ENCODE measurements around the gene APOBR. TPM values are rescaled to one million over a fixed set of nuclear protein-coding genes. Genes with fewer than 3 reads are reported as not detected.
"Not testable (repeated sequence)": the region's sequence is repeated elsewhere in the genome, so short reads cannot be mapped to it uniquely, and the experiment has no call there.

Gene APOBR
- total RNA-seq, 1 donor from 2014 or later: not detected

GRCh38 chr16:28526201-28527099 lies 32.0 kb downstream of the APOBR start:
- H3K4me2 ChIP-seq: no peak overlapping the region
- H3K9me3 Mint-ChIP-seq: no peaks in the 10 kb centered on the region
- H3K27ac ChIP-seq: no peak overlapping the region
- H4K20me1 ChIP-seq (ENCODE audit: low read depth): no peaks in the 10 kb centered on the region
- no peak overlapping the region for H3K4me3 ChIP-seq
- no peaks in the 10 kb centered on the region for H3K4me1 Mint-ChIP-seq
- no peak overlapping the region for H3K27ac Mint-ChIP-seq
- H3K36me3 ChIP-seq: no peaks in the 10 kb centered on the region
- peaks cover under 1% of the 10 kb centered on the region for H3K27me3 Mint-ChIP-seq (ENCODE audit: insufficient read depth, low read depth)
- TF ChIP-seq EZH2 (IDR thresholded peaks at IDR 0.05) (no peak), EZH2phosphoT487 (IDR thresholded peaks at IDR 0.05) (no peak), CTCF (IDR thresholded peaks at IDR 0.05) (no peak)
- DNase-seq (ENCODE audit: low spot score): no peak
- no peaks in the 10 kb centered on the region for H3K36me3 Mint-ChIP-seq
- H3K9me3 ChIP-seq (ENCODE audit: low read depth): no peaks in the 10 kb centered on the region
- no peak overlapping the region for H2AFZ ChIP-seq (replicated peaks)
- no peaks in the 10 kb centered on the region for H3F3A ChIP-seq (ENCODE audit: low read depth)
- no peak overlapping the region for H3K9ac ChIP-seq
- no peak overlapping the region for H3K4me3 Mint-ChIP-seq
- no peaks in the 10 kb centered on the region for H3K4me1 ChIP-seq
- no peaks in the 10 kb centered on the region for H3K79me2 ChIP-seq (ENCODE audit: low read depth)
- H3K27me3 ChIP-seq: no peaks in the 10 kb centered on the region

GRCh38 chr16:28527100-28527785 lies 32.8 kb downstream of the APOBR start:
- H2AFZ ChIP-seq (replicated peaks); H3K4me3 ChIP-seq; H3K4me1 ChIP-seq; H3K27me3 Mint-ChIP-seq (ENCODE audit: insufficient read depth, low read depth); DNase-seq (ENCODE audit: low spot score); H3K9me3 ChIP-seq (ENCODE audit: low read depth); H3K27ac Mint-ChIP-seq; H3K36me3 ChIP-seq; H3F3A ChIP-seq (ENCODE audit: low read depth); H3K9ac ChIP-seq; H3K27ac ChIP-seq; H3K9me3 Mint-ChIP-seq; H3K27me3 ChIP-seq; H3K4me3 Mint-ChIP-seq; H4K20me1 ChIP-seq (ENCODE audit: low read depth); H3K79me2 ChIP-seq (ENCODE audit: low read depth); H3K4me1 Mint-ChIP-seq; H3K4me2 ChIP-seq; H3K36me3 Mint-ChIP-seq: not testable (repeated sequence)

GRCh38 chr16:28527985-28528384 lies 33.5 kb downstream of the APOBR start:
- H3K9ac ChIP-seq: no peak overlapping the region
- H3K27ac Mint-ChIP-seq: no peak overlapping the region
- TF ChIP-seq EZH2 (IDR thresholded peaks at IDR 0.05) (no peak), CTCF (IDR thresholded peaks at IDR 0.05) (no peak), EZH2phosphoT487 (IDR thresholded peaks at IDR 0.05) (no peak)
- H3F3A ChIP-seq (ENCODE audit: low read depth): peaks cover 14% of the 10 kb centered on the region
- no peaks in the 10 kb centered on the region for H3K27me3 Mint-ChIP-seq (ENCODE audit: insufficient read depth, low read depth)
- no peak overlapping the region for H2AFZ ChIP-seq (replicated peaks)
- no peak overlapping the region for H3K27ac ChIP-seq
- peaks cover 5% of the 10 kb centered on the region for H3K4me1 Mint-ChIP-seq
- H3K36me3 ChIP-seq: no peaks in the 10 kb centered on the region
- no peak overlapping the region for H3K4me2 ChIP-seq
- H3K4me3 ChIP-seq: no peak overlapping the region
- no peaks in the 10 kb centered on the region for H3K27me3 ChIP-seq
- H4K20me1 ChIP-seq (ENCODE audit: low read depth): no peaks in the 10 kb centered on the region
- H3K4me3 Mint-ChIP-seq: no peak overlapping the region
- H3K9me3 ChIP-seq (ENCODE audit: low read depth): no peaks in the 10 kb centered on the region
- no peaks in the 10 kb centered on the region for H3K79me2 ChIP-seq (ENCODE audit: low read depth)
- no peaks in the 10 kb centered on the region for H3K4me1 ChIP-seq
- DNase-seq (ENCODE audit: low spot score): no peak
- no peaks in the 10 kb centered on the region for H3K36me3 Mint-ChIP-seq
- H3K9me3 Mint-ChIP-seq: no peaks in the 10 kb centered on the region

- H3K9me3 ChIP-seq (ENCODE audit: low read depth): no peaks in the 10 kb centered on the region
- H3K4me2 ChIP-seq: no peak overlapping the region
- TF ChIP-seq CTCF (IDR thresholded peaks at IDR 0.05) (no peak), EZH2 (IDR thresholded peaks at IDR 0.05) (no peak), EZH2phosphoT487 (IDR thresholded peaks at IDR 0.05) (no peak)
- no peak overlapping the region for H2AFZ ChIP-seq (replicated peaks)
- no peaks in the 10 kb centered on the region for H3K4me1 ChIP-seq
- no peaks in the 10 kb centered on the region for H3K36me3 ChIP-seq
- H3K27me3 ChIP-seq: no peaks in the 10 kb centered on the region
- H3K9ac ChIP-seq: no peak overlapping the region
- DNase-seq (ENCODE audit: low spot score): no peak
- no peaks in the 10 kb centered on the region for H3K79me2 ChIP-seq (ENCODE audit: low read depth)
- H3K36me3 Mint-ChIP-seq: no peaks in the 10 kb centered on the region
- H3F3A ChIP-seq (ENCODE audit: low read depth): peaks cover 16% of the 10 kb centered on the region
- no peak overlapping the region for H3K4me3 Mint-ChIP-seq
- no peaks in the 10 kb centered on the region for H4K20me1 ChIP-seq (ENCODE audit: low read depth)
- H3K27ac Mint-ChIP-seq: no peak overlapping the region
- H3K9me3 Mint-ChIP-seq: no peaks in the 10 kb centered on the region
- H3K27me3 Mint-ChIP-seq (ENCODE audit: insufficient read depth, low read depth): no peaks in the 10 kb centered on the region
- H3K4me1 Mint-ChIP-seq: peaks cover 5% of the 10 kb centered on the region
- H3K4me3 ChIP-seq: no peak overlapping the region
- no peak overlapping the region for H3K27ac ChIP-seq
Observed at GRCh38 chr16:28528463-28528867, 34.0 kb downstream of the APOBR start.

All from neural progenitor cell (in vitro differentiated cells).